Measurements from ENCODE around the gene TMEM175. TPM values are rescaled to one million over a fixed set of nuclear protein-coding genes. Genes with fewer than 3 reads are reported as not detected.

The TMEM175 gene
- total RNA-seq, 4 donors from 2014 or later, result 17.4 to 39.1 (median 30.1) TPM

DNA sequence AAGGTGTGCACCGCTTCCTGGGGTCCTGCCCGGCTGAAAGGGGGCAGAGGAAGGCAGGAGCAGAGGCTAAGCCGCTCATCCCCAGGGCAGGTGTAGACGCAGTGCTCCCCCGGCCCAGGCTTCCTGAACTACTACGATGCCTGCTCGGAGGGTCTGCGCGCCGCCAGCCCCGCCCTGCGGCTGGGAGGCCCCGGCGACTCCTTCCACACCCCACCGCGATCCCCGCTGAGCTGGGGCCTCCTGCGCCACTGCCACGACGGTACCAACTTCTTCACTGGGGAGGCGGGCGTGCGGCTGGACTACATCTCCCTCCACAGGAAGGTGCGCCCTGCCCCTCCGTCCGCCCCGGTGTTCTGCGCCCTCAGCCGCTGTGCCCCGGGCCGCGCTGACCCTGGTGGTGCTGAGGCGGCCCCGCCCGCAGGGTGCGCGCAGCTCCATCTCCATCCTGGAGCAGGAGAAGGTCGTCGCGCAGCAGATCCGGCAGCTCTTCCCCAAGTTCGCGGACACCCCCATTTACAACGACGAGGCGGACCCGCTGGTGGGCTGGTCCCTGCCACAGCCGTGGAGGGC lies 69.4 kb downstream of the TMEM175 start:
- no peak for DNase-seq (ENCODE audit: low spot score in 2 of 2)
- no peak overlapping the region for H3K4me3 ChIP-seq (ENCODE audit: low read depth, poor library complexity, severe bottlenecking)
- intact Hi-C loops (cut with DNase I; ENCODE audit: low total_unique reads), result no loop called here
- WGBS, 2 donors, result 40 to 53% methylated on average over 4 to 25 of the region's 48 CpGs
- TF ChIP-seq, protein P1, sequence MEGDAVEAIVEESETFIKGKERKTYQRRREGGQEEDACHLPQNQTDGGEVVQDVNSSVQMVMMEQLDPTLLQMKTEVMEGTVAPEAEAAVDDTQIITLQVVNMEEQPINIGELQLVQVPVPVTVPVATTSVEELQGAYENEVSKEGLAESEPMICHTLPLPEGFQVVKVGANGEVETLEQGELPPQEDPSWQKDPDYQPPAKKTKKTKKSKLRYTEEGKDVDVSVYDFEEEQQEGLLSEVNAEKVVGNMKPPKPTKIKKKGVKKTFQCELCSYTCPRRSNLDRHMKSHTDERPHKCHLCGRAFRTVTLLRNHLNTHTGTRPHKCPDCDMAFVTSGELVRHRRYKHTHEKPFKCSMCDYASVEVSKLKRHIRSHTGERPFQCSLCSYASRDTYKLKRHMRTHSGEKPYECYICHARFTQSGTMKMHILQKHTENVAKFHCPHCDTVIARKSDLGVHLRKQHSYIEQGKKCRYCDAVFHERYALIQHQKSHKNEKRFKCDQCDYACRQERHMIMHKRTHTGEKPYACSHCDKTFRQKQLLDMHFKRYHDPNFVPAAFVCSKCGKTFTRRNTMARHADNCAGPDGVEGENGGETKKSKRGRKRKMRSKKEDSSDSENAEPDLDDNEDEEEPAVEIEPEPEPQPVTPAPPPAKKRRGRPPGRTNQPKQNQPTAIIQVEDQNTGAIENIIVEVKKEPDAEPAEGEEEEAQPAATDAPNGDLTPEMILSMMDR (IDR thresholded peaks at IDR 0.05), result no peak
- no peak for TF ChIP-seq POLR2A (IDR thresholded peaks at IDR 0.05)

DNA sequence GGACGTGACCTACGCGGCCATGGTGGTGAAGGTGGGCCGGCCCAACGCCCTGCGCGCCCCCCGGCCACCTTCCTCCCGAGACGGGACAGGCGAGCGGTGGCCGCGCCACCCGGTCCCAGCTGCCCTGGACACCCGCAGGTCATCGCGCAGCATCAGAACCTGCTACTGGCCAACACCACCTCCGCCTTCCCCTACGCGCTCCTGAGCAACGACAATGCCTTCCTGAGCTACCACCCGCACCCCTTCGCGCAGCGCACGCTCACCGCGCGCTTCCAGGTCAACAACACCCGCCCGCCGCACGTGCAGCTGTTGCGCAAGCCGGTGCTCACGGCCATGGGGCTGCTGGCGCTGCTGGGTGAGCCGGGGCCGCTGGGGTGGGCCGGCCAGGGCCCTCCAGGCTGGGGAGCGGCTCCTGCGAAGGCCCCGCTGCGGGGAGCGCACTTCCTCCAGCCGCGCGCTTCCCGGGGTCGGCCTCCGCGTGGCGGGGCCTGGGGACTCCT lies 69.9 kb downstream of the TMEM175 start:
- TF ChIP-seq, protein P1 (IDR thresholded peaks at IDR 0.05), result no peak
- no peak for TF ChIP-seq POLR2A (IDR thresholded peaks at IDR 0.05)
- WGBS, 2 donors, result 5% methylated on average over 47 of the region's 54 CpGs; no CpG with 5 or more reads in 1 of the 2 donors
- DNase-seq (ENCODE audit: low spot score in 2 of 2), result no peak
- no peak overlapping the region for H3K4me3 ChIP-seq (ENCODE audit: low read depth, poor library complexity, severe bottlenecking)
- intact Hi-C loops (cut with DNase I; ENCODE audit: low total_unique reads), result no loop called here

DNA sequence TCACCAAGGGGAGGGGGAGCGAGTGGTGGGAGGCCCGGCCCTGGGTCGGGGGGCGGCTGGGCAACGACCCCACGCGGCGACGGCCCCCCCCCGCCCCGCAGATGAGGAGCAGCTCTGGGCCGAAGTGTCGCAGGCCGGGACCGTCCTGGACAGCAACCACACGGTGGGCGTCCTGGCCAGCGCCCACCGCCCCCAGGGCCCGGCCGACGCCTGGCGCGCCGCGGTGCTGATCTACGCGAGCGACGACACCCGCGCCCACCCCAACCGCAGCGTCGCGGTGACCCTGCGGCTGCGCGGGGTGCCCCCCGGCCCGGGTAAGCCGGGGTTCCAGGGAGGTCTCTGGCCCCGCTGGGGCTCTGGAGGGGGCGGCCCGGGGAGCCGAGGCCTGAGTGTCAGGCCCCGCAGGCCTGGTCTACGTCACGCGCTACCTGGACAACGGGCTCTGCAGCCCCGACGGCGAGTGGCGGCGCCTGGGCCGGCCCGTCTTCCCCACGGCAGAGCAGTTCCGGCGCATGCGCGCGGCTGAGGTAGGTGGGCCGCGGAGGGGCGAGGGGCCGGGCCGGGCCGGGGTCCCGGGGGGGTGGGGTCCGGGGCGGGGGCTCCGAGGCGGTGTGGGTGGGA lies 70.5 kb downstream of the TMEM175 start:
- 0 to 2% methylated on average over 2 to 34 of the region's 75 CpGs for WGBS, 2 donors
- intact Hi-C loops (cut with DNase I; ENCODE audit: low total_unique reads), result no loop called here
- DNase-seq (ENCODE audit: low spot score in 2 of 2), result no peak
- no peak overlapping the region for H3K4me3 ChIP-seq (ENCODE audit: low read depth, poor library complexity, severe bottlenecking)
- TF ChIP-seq, protein P1 (IDR thresholded peaks at IDR 0.05), result no peak
- TF ChIP-seq POLR2A (IDR thresholded peaks at IDR 0.05), result no peak

DNA sequence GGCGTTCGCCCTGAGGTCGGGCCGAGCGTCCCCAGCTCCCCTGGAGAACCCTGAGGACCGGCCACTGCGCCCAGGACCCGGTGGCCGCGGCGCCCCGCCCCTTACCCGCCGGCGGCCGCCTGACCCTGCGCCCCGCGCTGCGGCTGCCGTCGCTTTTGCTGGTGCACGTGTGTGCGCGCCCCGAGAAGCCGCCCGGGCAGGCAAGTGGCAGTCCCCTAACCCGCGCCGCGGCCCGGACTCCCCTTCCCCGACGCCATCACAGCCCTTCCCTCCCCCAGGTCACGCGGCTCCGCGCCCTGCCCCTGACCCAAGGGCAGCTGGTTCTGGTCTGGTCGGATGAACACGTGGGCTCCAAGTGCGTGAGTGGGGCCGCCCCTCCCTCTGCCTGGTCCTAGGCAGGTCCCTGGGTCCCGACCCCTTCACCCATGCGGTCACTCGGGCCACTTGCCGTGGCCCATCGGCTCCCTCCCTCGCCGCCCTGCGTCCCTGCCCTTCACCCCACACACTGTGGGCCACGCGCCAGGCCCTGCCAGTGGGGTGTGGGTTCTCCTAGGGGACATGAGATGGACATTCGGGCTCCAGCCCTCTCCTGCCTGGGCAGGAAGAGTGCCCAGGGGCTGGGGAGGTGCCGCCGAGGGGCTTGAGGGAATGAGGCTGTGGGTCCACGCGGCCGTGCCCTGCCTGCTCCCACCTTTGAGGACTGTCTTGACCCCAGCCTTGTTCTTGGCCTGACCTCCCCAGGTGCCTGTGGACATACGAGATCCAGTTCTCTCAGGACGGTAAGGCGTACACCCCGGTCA lies 71.2 kb downstream of the TMEM175 start:
- TF ChIP-seq POLR2A (IDR thresholded peaks at IDR 0.05), result no peak
- TF ChIP-seq, protein P1 (IDR thresholded peaks at IDR 0.05), result no peak
- intact Hi-C loops (cut with DNase I; ENCODE audit: low total_unique reads), result no loop called here
- no peak for DNase-seq (ENCODE audit: low spot score in 2 of 2)
- H3K4me3 ChIP-seq (ENCODE audit: low read depth, poor library complexity, severe bottlenecking), result no peak overlapping the region
- WGBS, 2 donors, result 38 to 59% methylated on average over 19 to 41 of the region's 63 CpGs

DNA sequence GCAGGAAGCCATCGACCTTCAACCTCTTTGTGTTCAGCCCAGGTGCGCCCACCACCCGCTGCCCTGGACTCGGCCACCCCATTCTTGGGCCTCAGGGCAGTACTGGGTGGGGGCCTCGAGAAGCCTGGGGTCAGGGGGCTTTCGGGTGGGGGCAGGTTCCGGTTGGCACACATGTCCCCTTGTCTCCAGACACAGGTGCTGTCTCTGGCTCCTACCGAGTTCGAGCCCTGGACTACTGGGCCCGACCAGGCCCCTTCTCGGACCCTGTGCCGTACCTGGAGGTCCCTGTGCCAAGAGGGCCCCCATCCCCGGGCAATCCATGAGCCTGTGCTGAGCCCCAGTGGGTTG lies 71.8 kb downstream of the TMEM175 start:
- 70 to 85% methylated on average over 12 to 13 of the region's 13 CpGs for WGBS, 2 donors
- no peak for DNase-seq (ENCODE audit: low spot score in 2 of 2)
- TF ChIP-seq, protein P1 (IDR thresholded peaks at IDR 0.05), result no peak
- no peak for TF ChIP-seq POLR2A (IDR thresholded peaks at IDR 0.05)
- no peak overlapping the region for H3K4me3 ChIP-seq (ENCODE audit: low read depth, poor library complexity, severe bottlenecking)
- intact Hi-C loops (cut with DNase I; ENCODE audit: low total_unique reads), result no loop called here

Data from lower leg skin (tissue), 4 donors.